DOHH2 (cell line): ENCODE data around the gene DAAM2.

Experiments used
- H3F3A ChIP-seq: fragments of 200-600 bp; sonication (generic), shearing (Covaris generic); 2 replicates; pipeline ENCODE4 v1.6.0; 2016; ENCODE audit warnings: antibody characterized with exemption, mild to moderate bottlenecking; ENCODE audit not compliant: control insufficient read depth, insufficient read depth
- H3K27ac ChIP-seq: fragments of 200-600 bp; sonication (generic); 2 replicates; pipeline ENCODE4 v1.5.1; 2014; ENCODE audit warnings: low read depth, mild to moderate bottlenecking, low read length, moderate library complexity
- H3K27me3 ChIP-seq: fragments of 200-600 bp; sonication (generic); 2 replicates; pipeline ENCODE4 v1.6.1; 2014; ENCODE audit warnings: mild to moderate bottlenecking, low read length, mixed read lengths; ENCODE audit not compliant: control insufficient read depth
- H3K36me3 ChIP-seq: fragments of 200-600 bp; sonication (generic); 2 replicates; pipeline ENCODE4 v1.6.1; 2014; ENCODE audit warnings: mild to moderate bottlenecking, low read length, moderate library complexity, mixed read lengths; ENCODE audit not compliant: control insufficient read depth
- H3K4me1 ChIP-seq: fragments of 200-600 bp; sonication (generic); 2 replicates; pipeline ENCODE4 v1.6.1; 2014; ENCODE audit warnings: mild to moderate bottlenecking, low read length, mixed read lengths; ENCODE audit not compliant: control insufficient read depth
- H3K4me2 ChIP-seq: fragments of 200-600 bp; sonication (generic); 2 replicates; pipeline ENCODE4 v1.6.0; 2014; ENCODE audit warnings: mild to moderate bottlenecking, low read length, moderate library complexity
- H3K4me3 ChIP-seq: fragments of 200-600 bp; sonication (generic); 2 replicates; pipeline ENCODE4 v1.5.1; 2014; ENCODE audit warnings: mild to moderate bottlenecking, low read length, mixed read lengths
- H3K79me2 ChIP-seq: fragments of 200-600 bp; sonication (generic); 2 replicates; pipeline ENCODE4 v1.6.1; 2014; ENCODE audit warnings: mild to moderate bottlenecking, low read length, mixed read lengths; ENCODE audit not compliant: control insufficient read depth
- H3K9me2 ChIP-seq: fragments of 200-600 bp; sonication (generic); replicated peaks from 2 replicates; pipeline ENCODE4 v1.6.1; 2014; ENCODE audit warnings: mild to moderate bottlenecking, low read length, mixed read lengths; ENCODE audit not compliant: control insufficient read depth
- H3K9me3 ChIP-seq: fragments of 200-600 bp; sonication (generic); 2 replicates; pipeline ENCODE4 v1.6.1; 2014; ENCODE audit warnings: antibody characterized with exemption, low read length, mixed read lengths; ENCODE audit not compliant: control insufficient read depth, insufficient read depth
- H4K20me1 ChIP-seq: fragments of 200-600 bp; sonication (generic); 2 replicates; pipeline ENCODE4 v1.6.0; 2014; ENCODE audit warnings: low read depth, mild to moderate bottlenecking, antibody characterized with exemption, low read length, moderate library complexity; ENCODE audit not compliant: control insufficient read depth, insufficient read depth
- EZH2phosphoT487 ChIP-seq: fragments of 200-600 bp; sonication (generic); IDR thresholded peaks from 2 replicates; pipeline ENCODE4 v1.6.1; 2017; ENCODE audit warnings: borderline replicate concordance, mild to moderate bottlenecking, antibody characterized with exemption, low read length, moderate library complexity, mixed read lengths
- TF ChIP-seq, protein P1 (sequence below): fragments of 200-600 bp; sonication (generic); IDR thresholded peaks from one replicate; pipeline ENCODE4 v1.5.1; 2014; ENCODE audit warnings: antibody characterized with exemption, mild to moderate bottlenecking, low read depth, low read length; ENCODE audit not compliant: poor library complexity, severe bottlenecking

Gene DAAM2

DNA sequence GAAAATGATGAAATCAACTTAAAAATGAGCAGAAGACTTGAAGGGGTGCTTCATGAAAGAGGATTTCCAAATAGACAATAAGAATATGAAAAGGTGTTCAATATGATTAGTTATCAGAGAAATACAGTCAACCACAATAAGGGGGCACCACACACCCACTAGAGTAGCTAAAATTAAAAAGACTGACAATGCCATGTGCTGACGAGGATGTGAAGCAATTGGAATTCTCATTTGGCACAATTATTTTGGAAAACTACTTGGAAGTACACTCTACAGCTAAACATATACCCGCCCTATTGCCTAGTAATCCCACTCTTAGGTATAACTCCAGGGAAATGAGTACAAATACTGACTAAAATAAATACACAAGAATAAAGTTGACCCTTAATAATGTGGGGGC, 97.1 kb downstream of the DAAM2 start:
- Histone ChIP-seq H4K20me1 (no peaks in the 10 kb centered on the region), H3K4me3 (no peak overlapping the region), H3K4me1 (no peaks in the 10 kb centered on the region), H3K27ac (no peak overlapping the region), H3K9me2 (no peaks in the 10 kb centered on the region), H3K9me3 (no peaks in the 10 kb centered on the region), H3K36me3 (no peaks in the 10 kb centered on the region), H3F3A (no peaks in the 10 kb centered on the region), H3K27me3 (no peaks in the 10 kb centered on the region), H3K79me2 (no peaks in the 10 kb centered on the region), H3K4me2 (no peak overlapping the region)
- TF ChIP-seq EZH2phosphoT487 = no peak
- TF ChIP-seq, protein P1, sequence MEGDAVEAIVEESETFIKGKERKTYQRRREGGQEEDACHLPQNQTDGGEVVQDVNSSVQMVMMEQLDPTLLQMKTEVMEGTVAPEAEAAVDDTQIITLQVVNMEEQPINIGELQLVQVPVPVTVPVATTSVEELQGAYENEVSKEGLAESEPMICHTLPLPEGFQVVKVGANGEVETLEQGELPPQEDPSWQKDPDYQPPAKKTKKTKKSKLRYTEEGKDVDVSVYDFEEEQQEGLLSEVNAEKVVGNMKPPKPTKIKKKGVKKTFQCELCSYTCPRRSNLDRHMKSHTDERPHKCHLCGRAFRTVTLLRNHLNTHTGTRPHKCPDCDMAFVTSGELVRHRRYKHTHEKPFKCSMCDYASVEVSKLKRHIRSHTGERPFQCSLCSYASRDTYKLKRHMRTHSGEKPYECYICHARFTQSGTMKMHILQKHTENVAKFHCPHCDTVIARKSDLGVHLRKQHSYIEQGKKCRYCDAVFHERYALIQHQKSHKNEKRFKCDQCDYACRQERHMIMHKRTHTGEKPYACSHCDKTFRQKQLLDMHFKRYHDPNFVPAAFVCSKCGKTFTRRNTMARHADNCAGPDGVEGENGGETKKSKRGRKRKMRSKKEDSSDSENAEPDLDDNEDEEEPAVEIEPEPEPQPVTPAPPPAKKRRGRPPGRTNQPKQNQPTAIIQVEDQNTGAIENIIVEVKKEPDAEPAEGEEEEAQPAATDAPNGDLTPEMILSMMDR = no peak

DNA sequence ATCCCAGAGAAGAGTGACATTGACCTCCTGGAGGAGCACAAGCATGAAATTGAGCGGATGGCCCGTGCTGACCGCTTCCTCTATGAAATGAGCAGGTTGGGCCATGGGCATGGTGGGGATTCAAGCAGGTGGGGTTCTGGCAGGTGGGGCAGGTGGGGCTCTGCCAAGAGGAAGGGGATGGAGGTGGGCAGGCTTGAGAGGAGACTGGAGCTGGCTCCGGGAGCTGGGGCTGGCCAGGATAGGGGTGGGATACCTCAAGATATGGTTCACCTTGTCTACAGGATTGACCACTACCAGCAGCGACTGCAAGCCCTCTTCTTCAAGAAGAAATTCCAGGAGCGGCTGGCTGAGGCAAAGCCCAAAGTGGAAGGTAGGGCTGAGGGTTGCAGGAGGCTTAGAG, 99.2 kb downstream of the DAAM2 start:
- H3K4me1 ChIP-seq = no peaks in the 10 kb centered on the region

DNA sequence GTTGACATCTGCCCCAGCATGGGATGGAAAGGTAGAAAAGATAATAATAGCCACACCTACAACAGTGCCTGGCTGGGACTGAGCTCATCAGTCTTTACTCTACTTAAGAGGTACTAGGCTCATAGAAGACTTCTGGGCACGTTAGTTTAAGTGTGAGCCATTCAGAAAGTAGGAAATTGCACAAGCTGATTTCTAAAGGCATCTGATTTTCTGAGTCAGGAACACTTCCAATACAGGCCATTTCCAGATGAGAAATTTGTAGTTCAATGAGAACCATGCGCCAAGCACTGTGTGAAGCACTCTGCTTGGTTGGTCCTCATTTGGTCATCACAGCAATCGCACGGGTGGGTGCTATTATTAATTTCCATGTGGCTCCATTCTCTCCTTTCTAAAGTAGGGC, 99.8 kb downstream of the DAAM2 start:
- no peak for TF ChIP-seq EZH2phosphoT487
- TF ChIP-seq, protein P1 = no peak
- no peaks in the 10 kb centered on the region for H3K9me3 ChIP-seq

More for the DNA sequence above, 99.2 kb downstream of the DAAM2 start:
- H3K9me2 ChIP-seq = no peaks in the 10 kb centered on the region
- H3K27ac ChIP-seq = no peak overlapping the region
- H3K4me2 ChIP-seq = no peak overlapping the region
- TF ChIP-seq, protein P1 = no peak
- no peak for TF ChIP-seq EZH2phosphoT487
- H3K27me3 ChIP-seq = no peaks in the 10 kb centered on the region
- H3K79me2 ChIP-seq = no peaks in the 10 kb centered on the region
- H3K4me3 ChIP-seq = no peak overlapping the region
- no peaks in the 10 kb centered on the region for H3F3A ChIP-seq
- no peaks in the 10 kb centered on the region for H3K9me3 ChIP-seq
- no peaks in the 10 kb centered on the region for H3K36me3 ChIP-seq
- no peaks in the 10 kb centered on the region for H4K20me1 ChIP-seq

More for the DNA sequence above, 99.8 kb downstream of the DAAM2 start:
- no peak overlapping the region for H3K4me3 ChIP-seq
- no peaks in the 10 kb centered on the region for H4K20me1 ChIP-seq
- no peak overlapping the region for H3K4me2 ChIP-seq
- no peaks in the 10 kb centered on the region for H3F3A ChIP-seq
- H3K79me2 ChIP-seq = no peaks in the 10 kb centered on the region
- H3K27me3 ChIP-seq = no peaks in the 10 kb centered on the region
- H3K9me2 ChIP-seq = no peaks in the 10 kb centered on the region
- H3K27ac ChIP-seq = no peak overlapping the region
- H3K36me3 ChIP-seq = no peaks in the 10 kb centered on the region
- no peaks in the 10 kb centered on the region for H3K4me1 ChIP-seq
